IMR-90 (cell line): ENCODE measurements around the gene MARCHF7. TPM values are rescaled to one million over a fixed set of nuclear protein-coding genes. Genes with fewer than 3 reads are reported as not detected.

ENCODE experiments used
- ATAC-seq: fragments of 200-7000 bp; cut with Tn5 transposase; 2 replicates; pipeline ENCODE4 v1.9.1; 2020; ENCODE audit warnings: low read depth, mild to moderate bottlenecking, moderate library complexity
- BruUV-seq: library from RNA; stranded (reverse); fragments of 400-500 nt; replicated peaks from 2 replicates; lab custom pipeline; 2021; lab: Mats Ljungman, UMichigan
- CTCF ChIA-PET: fragments of 300-600 bp; formaldehyde crosslinking; extraction: SDS; loops from one replicate; lab custom pipeline; 2021; ENCODE audit warnings: antibody characterized with exemption; lab: Yijun Ruan, JAX
- POLR2A ChIA-PET: fragments of 300-600 bp; sonication (Branson Sonifier 250); formaldehyde crosslinking; loops from one replicate; lab custom pipeline; 2022; ENCODE audit warnings: antibody characterized with exemption; ENCODE audit not compliant: unreplicated experiment; lab: Charles Lee
- DNase-seq: peaks from one replicate; pipeline ENCODE4 v3.0.0; 2013
- H2AFZ ChIP-seq: replicated peaks from 2 replicates; pipeline ENCODE3; 2013; ENCODE audit warnings: low read length, mild to moderate bottlenecking; ENCODE audit not compliant: poor library complexity
- H2AK5ac ChIP-seq: 2 replicates; pipeline ENCODE4 v1.6.1; 2013; ENCODE audit warnings: low read depth, low read length, inconsistent platforms
- H2AK9ac ChIP-seq: replicated peaks from 2 replicates; pipeline ENCODE3; 2013; ENCODE audit warnings: mild to moderate bottlenecking, low read depth, low read length, moderate library complexity; ENCODE audit not compliant: poor library complexity
- H2BK120ac ChIP-seq: 2 replicates; pipeline ENCODE4 v1.6.1; 2013; ENCODE audit warnings: low read depth, low read length, inconsistent platforms
- H2BK15ac ChIP-seq: 3 replicates; pipeline ENCODE4 v1.6.1; 2013; ENCODE audit warnings: low read depth, low read length, inconsistent platforms
- H2BK20ac ChIP-seq: 2 replicates; pipeline ENCODE4 v1.6.1; 2013; ENCODE audit warnings: low read depth, mild to moderate bottlenecking, inconsistent platforms, low read length, moderate library complexity
- H2BK5ac ChIP-seq: 2 replicates; pipeline ENCODE4 v1.6.1; 2013; ENCODE audit warnings: mild to moderate bottlenecking, low read depth, low read length, inconsistent platforms; ENCODE audit not compliant: poor library complexity, severe bottlenecking
- H3K14ac ChIP-seq: replicated peaks from 2 replicates; pipeline ENCODE4 v1.6.1; 2013; ENCODE audit warnings: low read depth, low read length, inconsistent platforms
- H3K18ac ChIP-seq: 2 replicates; pipeline ENCODE4 v1.6.1; 2013; ENCODE audit warnings: low read depth, low read length, control low read depth
- H3K23ac ChIP-seq: 2 replicates; pipeline ENCODE4 v1.6.1; 2013; ENCODE audit warnings: low read depth, low read length, inconsistent platforms
- H3K27ac ChIP-seq: 2 replicates; pipeline ENCODE4 v1.5.1; 2013; ENCODE audit warnings: mild to moderate bottlenecking, control low read depth, low read length; ENCODE audit not compliant: insufficient read depth
- H3K27me3 ChIP-seq: 2 replicates; pipeline ENCODE4 v1.6.1; 2013; ENCODE audit warnings: low read length; ENCODE audit not compliant: control insufficient read depth, insufficient read depth
- H3K36me3 ChIP-seq: 2 replicates; pipeline ENCODE4 v1.6.1; 2013; ENCODE audit warnings: low read length, mixed read lengths; ENCODE audit not compliant: control insufficient read depth, insufficient read depth
- H3K4ac ChIP-seq: 2 replicates; pipeline ENCODE4 v1.6.1; 2013; ENCODE audit warnings: low read depth, low read length, inconsistent platforms
- H3K4me1 ChIP-seq: 2 replicates; pipeline ENCODE4 v1.6.1; 2013; ENCODE audit warnings: low read length, mixed read lengths; ENCODE audit not compliant: control insufficient read depth, insufficient read depth
- H3K4me2 ChIP-seq: 2 replicates; pipeline ENCODE4 v1.6.1; 2013; ENCODE audit warnings: low read depth, mild to moderate bottlenecking, control low read depth, low read length, moderate library complexity
- H3K4me3 ChIP-seq: 2 replicates; pipeline ENCODE4 v1.5.1; 2013; ENCODE audit warnings: low read depth, mild to moderate bottlenecking, control low read depth, low read length, moderate library complexity; ENCODE audit not compliant: insufficient read depth
- H3K56ac ChIP-seq: 2 replicates; pipeline ENCODE4 v1.6.1; 2013; ENCODE audit warnings: low read length, inconsistent platforms; ENCODE audit not compliant: insufficient read depth; ENCODE audit errors: extremely low read depth
- H3K79me1 ChIP-seq, 2 experiments: 2 replicates each; pipeline ENCODE4 v1.6.1; 2013; ENCODE audit warnings: low read length in 2 of 2, inconsistent platforms in 1 of 2, low read depth in 1 of 2
- H3K9ac ChIP-seq: 2 replicates; pipeline ENCODE4 v1.6.1; 2013; ENCODE audit warnings: low read depth, low read length, control low read depth
- H3K9me1 ChIP-seq: 2 replicates; pipeline ENCODE4 v1.6.1; 2013; ENCODE audit warnings: low read length, inconsistent platforms; ENCODE audit not compliant: insufficient read depth
- H3K9me3 ChIP-seq: 2 replicates; pipeline ENCODE4 v1.6.1; 2013; ENCODE audit warnings: low read length; ENCODE audit not compliant: control insufficient read depth, insufficient read depth
- H4K20me1 ChIP-seq: 2 replicates; pipeline ENCODE4 v1.6.1; 2013; ENCODE audit warnings: low read length, inconsistent platforms; ENCODE audit not compliant: insufficient read depth
- H4K5ac ChIP-seq: 2 replicates; pipeline ENCODE4 v1.6.1; 2013; ENCODE audit warnings: mild to moderate bottlenecking, low read depth, low read length, control low read depth
- H4K8ac ChIP-seq, 2 experiments: 2 replicates each; pipeline ENCODE4 v1.6.1; 2013; ENCODE audit warnings: low read depth in 2 of 2, low read length in 2 of 2, control low read depth in 1 of 2, inconsistent platforms in 1 of 2
- H4K91ac ChIP-seq: 2 replicates; pipeline ENCODE4 v1.6.1; 2013; ENCODE audit warnings: low read depth, low read length, inconsistent platforms; ENCODE audit not compliant: insufficient read depth
- BHLHE40 ChIP-seq: fragments of 150-350 bp; IDR thresholded peaks from 2 replicates; pipeline ENCODE4 v1.6.1; 2016; ENCODE audit warnings: mild to moderate bottlenecking, low read depth, low read length
- FOS ChIP-seq: fragments of 150-350 bp; IDR thresholded peaks from 2 replicates; pipeline ENCODE4 v1.6.1; 2016; ENCODE audit warnings: low read depth, low read length
- MXI1 ChIP-seq: IDR thresholded peaks from 2 replicates; pipeline ENCODE4 v1.6.1; 2012; ENCODE audit warnings: low read depth, mild to moderate bottlenecking, low read length, moderate library complexity, borderline replicate concordance
- NFE2L2 ChIP-seq: fragments of 150-350 bp; IDR thresholded peaks from 2 replicates; pipeline ENCODE4 v1.6.1; 2016; ENCODE audit warnings: low read depth, mild to moderate bottlenecking, low read length
- POLR2A ChIP-seq: IDR thresholded peaks from 2 replicates; pipeline ENCODE4 v1.6.1; 2012; ENCODE audit warnings: mild to moderate bottlenecking, low read depth, low read length
- RCOR1 ChIP-seq: IDR thresholded peaks from 2 replicates; pipeline ENCODE4 v1.6.1; 2012; ENCODE audit warnings: mild to moderate bottlenecking, low read length, improper control_type of control experiment; ENCODE audit not compliant: insufficient replicate concordance
- dilution Hi-C: fragments of 300-500 bp; cut with HindIII; formaldehyde crosslinking; loops from one replicate; pipeline ENCODE4 v1.14.3; 2018; ENCODE audit warnings: low sequenced_read_pairs; ENCODE audit not compliant: unreplicated experiment
- in situ Hi-C: fragments of 300-500 bp; cut with MboI; formaldehyde crosslinking; loops from 3 replicates; pipeline ENCODE4 v1.14.3; 2019; ENCODE audit warnings: low sequenced_read_pairs, inconsistent platforms, mixed read lengths
- intact Hi-C: fragments of 100-400 bp; cut with micrococcal nuclease; formaldehyde crosslinking; loops from 2 replicates; pipeline ENCODE4 v1.10.0; 2022
- polyA plus RNA-seq, 3 experiments: library from polyadenylated mRNA; depleted of rRNA; stranded (reverse); fragments of >200 nt; gene quantifications; 2 replicates each; pipeline ENCODE4 v1.2.3, GENCODE V29; 2012; ENCODE audit warnings: low replicate concordance in 1 of 3
- total RNA-seq: library from RNA; depleted of rRNA; stranded (reverse); fragments of >200 nt; gene quantifications from 2 replicates; pipeline ENCODE4 v1.2.3, GENCODE V29; 2012
- TF ChIP-seq, protein P1 (sequence below): fragments of 150-350 bp; IDR thresholded peaks from 2 replicates; pipeline ENCODE4 v1.6.1; 2016; ENCODE audit warnings: low read depth, mild to moderate bottlenecking, low read length, moderate library complexity, borderline replicate concordance
- TF ChIP-seq, protein P2 (sequence below): conservative IDR thresholded peaks from 2 replicates; pipeline ENCODE4 v1.5.1; 2012; ENCODE audit warnings: mild to moderate bottlenecking, low read depth, low read length, improper control_type of control experiment

The MARCHF7 gene
- total and polyA plus RNA-seq, 2 of the 4 experiments (the other 2 are of a cell fraction): 59.1 to 193 TPM

DNA sequence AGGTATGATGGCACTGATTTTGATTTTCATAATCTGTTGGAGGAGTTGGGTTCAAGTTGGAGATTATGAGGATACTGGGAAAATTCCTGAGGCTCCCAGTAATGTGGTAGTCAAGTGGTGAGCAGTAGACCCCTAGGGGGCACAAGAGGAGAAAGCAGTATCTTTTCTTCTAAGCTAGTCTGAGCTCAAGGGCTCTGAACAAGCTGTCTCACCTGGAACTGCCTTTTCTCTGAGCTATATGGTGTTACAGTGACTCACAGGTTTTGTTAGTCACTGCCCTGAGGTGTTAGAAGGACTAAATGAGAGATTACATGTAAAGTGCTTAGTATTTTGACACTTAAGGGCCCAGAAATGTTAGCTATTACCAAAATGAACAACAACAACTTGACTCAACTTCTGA, 43.5 kb downstream of the MARCHF7 start:
- DNase-seq (peak; percentile 47), ATAC-seq (peak; percentile 54)
- H3K36me3 ChIP-seq: peaks cover 25% of the 10 kb centered on the region
- H3K4ac ChIP-seq: no peak overlapping the region
- H3K4me2 ChIP-seq: no peak overlapping the region
- dilution Hi-C loops (no loop called here), intact Hi-C loops (no loop called here), in situ Hi-C loops (no loop called here)
- no peak overlapping the region for H2BK5ac ChIP-seq
- H3K27ac ChIP-seq: no peak overlapping the region
- peaks cover 53% of the 10 kb centered on the region for H4K20me1 ChIP-seq
- peaks cover 3% of the 10 kb centered on the region for H3K4me1 ChIP-seq
- H4K5ac ChIP-seq: no peak overlapping the region
- no peak overlapping the region for H3K23ac ChIP-seq
- CTCF ChIA-PET: interaction anchor here (1.6 kb wide), 1 partner anchor 32 kb away, joined by 3 read pairs; no protein-coding TSS in a partner anchor
- peaks cover 38 to 64% of the 10 kb centered on the region in 2 experiments; a peak in 3 of 4 replicates for H3K79me1 ChIP-seq
- no peak overlapping the region for H3K18ac ChIP-seq
- no peak overlapping the region for H2AK9ac ChIP-seq
- H3K9me1 ChIP-seq: no peaks in the 10 kb centered on the region
- no peaks in the 10 kb centered on the region for H3K9me3 ChIP-seq
- no peak overlapping the region for H2BK20ac ChIP-seq
- H3K14ac ChIP-seq: no peak overlapping the region
- no peak overlapping the region for H3K4me3 ChIP-seq
- no peak overlapping the region for H2BK15ac ChIP-seq
- H2AK5ac ChIP-seq: no peak overlapping the region
- POLR2A ChIA-PET: no interaction called here
- no peak overlapping the region for H2BK120ac ChIP-seq
- no peak overlapping the region for H3K9ac ChIP-seq
- no peak overlapping the region for H4K91ac ChIP-seq
- no TSS peak for BruUV-seq
- TF ChIP-seq RCOR1: no peak
- TF ChIP-seq, protein P1, sequence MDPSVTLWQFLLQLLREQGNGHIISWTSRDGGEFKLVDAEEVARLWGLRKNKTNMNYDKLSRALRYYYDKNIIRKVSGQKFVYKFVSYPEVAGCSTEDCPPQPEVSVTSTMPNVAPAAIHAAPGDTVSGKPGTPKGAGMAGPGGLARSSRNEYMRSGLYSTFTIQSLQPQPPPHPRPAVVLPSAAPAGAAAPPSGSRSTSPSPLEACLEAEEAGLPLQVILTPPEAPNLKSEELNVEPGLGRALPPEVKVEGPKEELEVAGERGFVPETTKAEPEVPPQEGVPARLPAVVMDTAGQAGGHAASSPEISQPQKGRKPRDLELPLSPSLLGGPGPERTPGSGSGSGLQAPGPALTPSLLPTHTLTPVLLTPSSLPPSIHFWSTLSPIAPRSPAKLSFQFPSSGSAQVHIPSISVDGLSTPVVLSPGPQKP: no peak
- no peak for TF ChIP-seq POLR2A
- no peak for TF ChIP-seq BHLHE40
- TF ChIP-seq MXI1: no peak
- TF ChIP-seq, protein P2, sequence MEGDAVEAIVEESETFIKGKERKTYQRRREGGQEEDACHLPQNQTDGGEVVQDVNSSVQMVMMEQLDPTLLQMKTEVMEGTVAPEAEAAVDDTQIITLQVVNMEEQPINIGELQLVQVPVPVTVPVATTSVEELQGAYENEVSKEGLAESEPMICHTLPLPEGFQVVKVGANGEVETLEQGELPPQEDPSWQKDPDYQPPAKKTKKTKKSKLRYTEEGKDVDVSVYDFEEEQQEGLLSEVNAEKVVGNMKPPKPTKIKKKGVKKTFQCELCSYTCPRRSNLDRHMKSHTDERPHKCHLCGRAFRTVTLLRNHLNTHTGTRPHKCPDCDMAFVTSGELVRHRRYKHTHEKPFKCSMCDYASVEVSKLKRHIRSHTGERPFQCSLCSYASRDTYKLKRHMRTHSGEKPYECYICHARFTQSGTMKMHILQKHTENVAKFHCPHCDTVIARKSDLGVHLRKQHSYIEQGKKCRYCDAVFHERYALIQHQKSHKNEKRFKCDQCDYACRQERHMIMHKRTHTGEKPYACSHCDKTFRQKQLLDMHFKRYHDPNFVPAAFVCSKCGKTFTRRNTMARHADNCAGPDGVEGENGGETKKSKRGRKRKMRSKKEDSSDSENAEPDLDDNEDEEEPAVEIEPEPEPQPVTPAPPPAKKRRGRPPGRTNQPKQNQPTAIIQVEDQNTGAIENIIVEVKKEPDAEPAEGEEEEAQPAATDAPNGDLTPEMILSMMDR: peak; percentile 30
- no peak for TF ChIP-seq FOS
- TF ChIP-seq NFE2L2: no peak
- no peak overlapping the region for H3K56ac ChIP-seq
- H4K8ac ChIP-seq: no peak overlapping the region
- no peaks in the 10 kb centered on the region for H3K27me3 ChIP-seq
- H2AFZ ChIP-seq: no peak overlapping the region
